Stomach smooth muscle (tissue), 2 donors: ENCODE measurements around the gene HYOU1.

Experiments
- H3K27ac ChIP-seq: one replicate; pipeline ENCODE4 v1.7.0; 2013; ENCODE audit warnings: mild to moderate bottlenecking, low read length, inconsistent platforms
- H3K27me3 ChIP-seq, 2 donors: one replicate each; pipeline ENCODE4 v1.7.0; 2013; ENCODE audit warnings: low read length in 2 of 2; ENCODE audit not compliant: insufficient read depth in 2 of 2, control insufficient read depth in 1 of 2
- H3K36me3 ChIP-seq, 2 donors: one replicate each; pipeline ENCODE4 v1.7.0; 2013; ENCODE audit warnings: low read length in 2 of 2; ENCODE audit not compliant: control insufficient read depth in 2 of 2, insufficient read depth in 2 of 2
- H3K4me1 ChIP-seq: one replicate; pipeline ENCODE4 v1.7.0; 2013; ENCODE audit warnings: low read length; ENCODE audit not compliant: control insufficient read depth, insufficient read depth
- H3K4me3 ChIP-seq, 2 donors: one replicate each; pipeline ENCODE4 v1.7.0; 2013; ENCODE audit warnings: low read length in 2 of 2
- H3K9ac ChIP-seq, 2 donors: one replicate each; pipeline ENCODE4 v1.7.0; 2013; ENCODE audit warnings: low read length in 2 of 2, mild to moderate bottlenecking in 1 of 2
- H3K9me3 ChIP-seq, 2 donors: one replicate each; pipeline ENCODE4 v1.7.0; 2013; ENCODE audit warnings: low read length in 2 of 2; ENCODE audit not compliant: control insufficient read depth in 2 of 2
- donor health status: healthy.
- donor health status: Pancreatic carcinoma.

HYOU1 gene

DNA sequence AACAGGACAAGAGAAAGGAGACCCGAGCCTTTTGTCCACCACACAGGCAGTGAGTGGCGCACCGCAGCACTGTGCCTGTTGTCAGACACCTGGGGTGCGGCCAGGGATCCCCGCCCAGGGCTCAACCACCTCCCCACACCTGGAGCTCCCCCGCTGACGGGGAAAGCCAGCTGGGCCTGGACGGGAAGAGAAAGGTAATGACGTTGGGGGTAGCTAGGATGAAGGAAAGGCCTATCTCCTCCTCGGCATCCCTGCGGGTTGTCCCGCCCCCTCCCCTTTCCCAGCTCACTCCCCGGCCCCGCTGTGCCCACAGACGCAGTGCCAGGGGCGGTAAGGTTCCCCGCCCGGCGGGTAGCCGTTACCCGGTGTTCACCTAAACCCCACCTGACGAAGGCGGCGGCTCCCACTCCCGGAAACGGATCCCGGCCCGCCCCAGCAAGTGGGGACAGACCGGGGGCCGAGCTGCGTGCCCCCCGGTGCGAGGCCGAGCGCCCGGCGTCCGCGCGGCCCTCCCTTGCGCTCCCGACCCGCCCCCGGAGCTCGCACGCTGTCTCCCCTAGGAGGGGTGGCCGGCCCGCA is 495 bp downstream of the HYOU1 start:
- Histone ChIP-seq H3K4me3 (peak overlapping the region; percentile 79 to 85), H3K36me3 (peaks cover 32 to 35% of the 10 kb centered on the region in 2 donors), H3K9me3 (no peaks in the 10 kb centered on the region), H3K27ac (peak overlapping the region; percentile 71), H3K4me1 (peaks cover 20% of the 10 kb centered on the region), H3K27me3 (no peaks in the 10 kb centered on the region), H3K9ac (peak overlapping the region; percentile 82)

- Histone ChIP-seq H3K27me3 (no peaks in the 10 kb centered on the region), H3K4me1 (peaks cover 20% of the 10 kb centered on the region), H3K36me3 (peaks cover 38 to 39% of the 10 kb centered on the region in 2 donors), H3K4me3 (peak overlapping the region; percentile 79 to 85), H3K9me3 (no peaks in the 10 kb centered on the region), H3K27ac (peak overlapping the region; percentile 2), H3K9ac (peak overlapping the region; percentile 82)
These were observed 1.1 kb downstream of the HYOU1 start for GRCh38 chr11:119055901-119056300.

DNA sequence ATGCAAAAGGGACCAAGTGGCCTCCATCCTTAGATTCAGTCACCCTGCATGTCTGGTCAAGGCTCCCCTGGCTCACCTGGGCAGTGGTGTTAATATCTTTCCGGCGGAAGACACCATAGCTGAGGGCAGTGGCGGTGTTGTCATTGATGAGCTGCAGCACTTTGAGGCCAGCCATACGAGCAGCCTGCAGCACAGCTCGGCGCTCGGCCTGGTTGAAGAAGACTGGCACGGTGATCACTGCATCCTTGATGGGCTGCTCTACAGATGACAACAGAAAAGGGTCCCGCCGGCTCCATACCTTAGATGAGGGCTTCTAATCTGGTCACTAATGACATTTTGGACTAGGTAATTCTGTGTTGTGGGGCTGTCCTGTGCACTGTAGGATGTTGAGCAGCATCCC is 2.6 kb downstream of the HYOU1 start:
- no peaks in the 10 kb centered on the region for H3K9me3 ChIP-seq
- H3K4me3 ChIP-seq: no peak overlapping the region
- no peak overlapping the region for H3K27ac ChIP-seq
- no peak overlapping the region for H3K9ac ChIP-seq
- peaks cover 44 to 47% of the 10 kb centered on the region in 2 donors for H3K36me3 ChIP-seq
- H3K27me3 ChIP-seq: no peaks in the 10 kb centered on the region
- H3K4me1 ChIP-seq: peaks cover 20% of the 10 kb centered on the region

DNA sequence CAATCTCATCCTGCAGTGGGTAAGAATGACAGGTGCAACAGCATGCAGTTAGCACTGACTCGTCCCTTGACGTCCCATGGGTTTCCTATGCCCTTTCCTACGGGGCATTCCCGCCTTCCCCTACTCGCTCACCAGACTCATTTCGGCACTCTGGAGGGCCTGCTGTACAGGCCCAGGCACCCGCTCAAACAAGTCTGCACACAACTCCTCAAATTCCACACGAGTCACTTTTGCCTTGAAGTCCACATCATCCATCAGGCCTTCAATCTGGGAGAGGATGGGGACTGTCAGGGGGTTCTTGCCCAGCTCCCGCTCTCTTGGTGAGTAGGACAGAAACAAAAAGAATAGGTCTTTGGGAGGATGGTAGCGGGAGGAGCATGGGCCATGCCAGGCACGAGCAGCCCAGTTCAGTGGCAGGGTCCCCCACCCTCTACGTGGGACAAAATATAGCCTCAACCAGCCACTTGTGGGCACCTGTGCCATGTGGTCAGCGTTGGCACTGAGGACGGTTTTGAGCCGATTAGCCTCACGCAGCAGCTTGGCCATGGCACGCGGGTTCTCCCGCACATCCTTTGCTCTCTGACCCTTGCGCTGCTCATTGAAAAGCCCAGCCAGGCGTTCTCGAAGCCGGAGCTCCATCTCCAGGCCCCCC is 4.7 kb downstream of the HYOU1 start:
- Histone ChIP-seq H3K9me3 (no peaks in the 10 kb centered on the region), H3K27me3 (no peaks in the 10 kb centered on the region), H3K36me3 (peaks cover 59 to 69% of the 10 kb centered on the region in 2 donors), H3K27ac (no peak overlapping the region), H3K4me3 (no peak overlapping the region), H3K9ac (no peak overlapping the region), H3K4me1 (peaks cover 14% of the 10 kb centered on the region)

DNA sequence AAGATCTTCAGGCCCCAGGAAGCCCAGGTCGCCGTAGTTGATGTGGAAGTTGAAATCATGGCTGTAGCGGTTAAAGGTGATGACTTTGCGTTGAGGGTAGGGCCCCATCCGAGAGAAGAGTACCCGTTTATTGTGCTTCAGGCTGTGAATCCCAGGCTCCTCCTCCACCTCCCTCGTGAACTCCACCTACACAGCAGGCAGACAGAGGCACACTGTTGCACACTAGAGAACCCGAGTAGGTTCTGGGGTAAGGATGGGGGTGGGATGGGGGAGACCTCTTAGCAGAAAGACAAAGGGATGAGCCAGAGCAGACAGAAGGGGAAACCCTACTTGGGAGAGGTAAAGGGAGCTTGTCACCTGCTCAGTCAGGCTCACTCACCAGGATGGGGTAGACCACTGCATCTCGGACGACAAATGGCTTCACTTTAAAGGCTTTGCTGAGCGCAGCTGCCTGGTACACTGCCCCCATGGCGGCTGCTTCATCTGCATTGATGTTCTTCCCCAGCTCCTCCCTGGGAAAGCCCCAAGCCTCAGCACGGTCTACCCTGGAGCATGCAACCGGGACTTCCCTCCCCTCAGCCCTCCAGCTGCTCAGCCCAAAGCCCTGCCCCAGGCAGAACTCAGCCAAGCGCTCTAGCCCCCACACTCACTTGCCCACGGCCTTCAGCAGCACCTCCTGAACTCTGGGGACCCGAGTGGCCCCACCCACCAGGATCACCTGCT is 5.4 kb downstream of the HYOU1 start:
- no peaks in the 10 kb centered on the region for H3K9me3 ChIP-seq
- H3K4me1 ChIP-seq: peaks cover 14% of the 10 kb centered on the region
- no peak overlapping the region for H3K9ac ChIP-seq
- H3K4me3 ChIP-seq: no peak overlapping the region
- no peaks in the 10 kb centered on the region for H3K27me3 ChIP-seq
- H3K27ac ChIP-seq: no peak overlapping the region
- H3K36me3 ChIP-seq: peaks cover 63 to 73% of the 10 kb centered on the region in 2 donors

- no peak overlapping the region for H3K27ac ChIP-seq
- no peaks in the 10 kb centered on the region for H3K27me3 ChIP-seq
- no peak overlapping the region for H3K4me3 ChIP-seq
- no peaks in the 10 kb centered on the region for H3K9me3 ChIP-seq
- H3K4me1 ChIP-seq: no peaks in the 10 kb centered on the region
- no peak overlapping the region for H3K9ac ChIP-seq
- peaks cover 66 to 68% of the 10 kb centered on the region in 2 donors for H3K36me3 ChIP-seq
These were observed 7.9 kb downstream of the HYOU1 start for GRCh38 chr11:119049081-119049480.

- Histone ChIP-seq H3K9ac (no peak overlapping the region), H3K9me3 (no peaks in the 10 kb centered on the region), H3K27me3 (no peaks in the 10 kb centered on the region), H3K4me3 (no peak overlapping the region), H3K36me3 (peaks cover 61 to 64% of the 10 kb centered on the region in 2 donors), H3K27ac (no peak overlapping the region), H3K4me1 (no peaks in the 10 kb centered on the region)
These were observed 8.4 kb downstream of the HYOU1 start for GRCh38 chr11:119048644-119049043.

- no peak overlapping the region for H3K9ac ChIP-seq
- no peak overlapping the region for H3K27ac ChIP-seq
- H3K4me1 ChIP-seq: no peaks in the 10 kb centered on the region
- H3K36me3 ChIP-seq: peaks cover 47 to 52% of the 10 kb centered on the region in 2 donors
- H3K27me3 ChIP-seq: no peaks in the 10 kb centered on the region
- H3K4me3 ChIP-seq: no peak overlapping the region
- no peaks in the 10 kb centered on the region for H3K9me3 ChIP-seq
These were observed 9.8 kb downstream of the HYOU1 start for GRCh38 chr11:119047205-119047604.

- no peaks in the 10 kb centered on the region for H3K9me3 ChIP-seq
- H3K27ac ChIP-seq: no peak overlapping the region
- H3K4me1 ChIP-seq: no peaks in the 10 kb centered on the region
- no peak overlapping the region for H3K9ac ChIP-seq
- peaks cover 40 to 45% of the 10 kb centered on the region in 2 donors for H3K36me3 ChIP-seq
- H3K27me3 ChIP-seq: no peaks in the 10 kb centered on the region
- no peak overlapping the region for H3K4me3 ChIP-seq
These were observed 10.5 kb downstream of the HYOU1 start for GRCh38 chr11:119046489-119046888.

DNA sequence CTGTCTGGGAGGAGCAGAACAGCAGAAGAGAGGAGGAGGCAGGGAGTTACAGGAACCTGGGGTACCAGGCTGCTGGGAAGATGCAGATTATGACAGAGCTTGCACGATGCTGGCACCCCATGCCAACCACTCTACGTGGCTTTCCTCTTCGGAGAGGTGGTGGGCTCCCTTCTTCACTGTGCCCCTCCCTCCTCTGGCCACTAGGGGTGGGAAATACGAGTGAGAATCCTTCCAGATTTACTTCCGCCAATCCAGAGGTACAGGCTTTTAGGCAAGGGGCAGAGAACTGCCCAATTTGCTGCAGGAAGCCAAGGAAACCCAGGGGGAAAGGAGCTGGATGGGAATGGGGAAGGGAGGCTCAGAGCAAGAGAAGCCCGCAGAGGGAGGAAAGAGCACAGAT is 12.3 kb downstream of the HYOU1 start:
- H3K36me3 ChIP-seq: peaks cover 31 to 36% of the 10 kb centered on the region in 2 donors

GRCh38 chr11:119042927-119043326 is 14.1 kb downstream of the HYOU1 start:
- H3K9me3 ChIP-seq: no peaks in the 10 kb centered on the region
- peaks cover 18% of the 10 kb centered on the region in 2 donors for H3K36me3 ChIP-seq
- no peaks in the 10 kb centered on the region for H3K4me1 ChIP-seq
- H3K27me3 ChIP-seq: no peaks in the 10 kb centered on the region
- H3K9ac ChIP-seq: no peak overlapping the region
- no peak overlapping the region for H3K27ac ChIP-seq
- H3K4me3 ChIP-seq: no peak overlapping the region

More for the DNA sequence above, 12.3 kb downstream of the HYOU1 start:
- H3K9ac ChIP-seq: no peak overlapping the region
- no peak overlapping the region for H3K27ac ChIP-seq
- H3K27me3 ChIP-seq: no peaks in the 10 kb centered on the region
- no peak overlapping the region for H3K4me3 ChIP-seq
- H3K4me1 ChIP-seq: no peaks in the 10 kb centered on the region
- no peaks in the 10 kb centered on the region for H3K9me3 ChIP-seq
